Measurements from ENCODE around the gene MYPOP. TPM values are rescaled to one million over a fixed set of nuclear protein-coding genes. Genes with fewer than 3 reads are reported as not detected.
A peak's percentile ranks its signal among the peaks of the same experiment; 100 is the strongest.

Gene MYPOP
- total RNA-seq, 2 experiments from 2014 or later: 5.2 to 15.6 TPM

GRCh38 chr19:45900738-45901431 lies 1.5 kb downstream of the MYPOP start:
- H3K27ac ChIP-seq (ENCODE audit: low read depth, low read length, poor library complexity, severe bottlenecking): peak overlapping the region; percentile 29
- TF ChIP-seq CTCF (conservative IDR thresholded peaks at IDR 0.05; ENCODE audit: low read length) (no peak), EZH2phosphoT487 (IDR thresholded peaks at IDR 0.05; ENCODE audit: borderline replicate concordance, low read depth, low read length) (no peak)
- peaks cover 37% of the 10 kb centered on the region for H3K36me3 ChIP-seq (ENCODE audit: insufficient read depth, low read length)
- no peak overlapping the region for H2AFZ ChIP-seq (ENCODE audit: low read length)
- no TSS peak for BruUV-seq (replicated peaks)
- peak overlapping the region; percentile 94 for H3K4me3 ChIP-seq (ENCODE audit: low read depth, low read length, poor library complexity, severe bottlenecking)
- peak overlapping the region; percentile 81 for H3K4me2 ChIP-seq (ENCODE audit: low read length)
- intact Hi-C loops (cut with micrococcal nuclease; ENCODE audit: unreplicated experiment): no loop called here
- DNase-seq (ENCODE audit: low spot score): no peak
- POLR2A ChIA-PET: no interaction called here
- peaks cover 18% of the 10 kb centered on the region; the same call in 1 of the 2 replicates for H3K79me2 ChIP-seq (ENCODE audit: insufficient read depth, low read depth, low read length)
- CTCF ChIA-PET (ENCODE audit: unreplicated experiment): interaction anchor here (0.6 to 0.8 kb wide), 2 partner anchors 8 to 54 kb away, joined by 3 to 7 read pairs; no protein-coding TSS in a partner anchor
- H3K4me1 ChIP-seq (ENCODE audit: insufficient read depth, low read length, poor library complexity, severe bottlenecking): peaks cover 20% of the 10 kb centered on the region
- H3K9me2 ChIP-seq (ENCODE audit: insufficient read depth, low read length): no peaks in the 10 kb centered on the region
- H3K9me3 ChIP-seq (ENCODE audit: low read length): no peaks in the 10 kb centered on the region
- H4K20me1 ChIP-seq (ENCODE audit: insufficient read depth, low read length): no peaks in the 10 kb centered on the region

GRCh38 chr19:45899919-45900589 lies 2.4 kb downstream of the MYPOP start:
- no peak for DNase-seq (ENCODE audit: low spot score)
- Histone ChIP-seq H3K4me2 (ENCODE audit: low read length) (peak overlapping the region; percentile 81), H3K27ac (ENCODE audit: low read depth, low read length, poor library complexity, severe bottlenecking) (no peak overlapping the region), H3K4me1 (ENCODE audit: insufficient read depth, low read length, poor library complexity, severe bottlenecking) (peaks cover 28% of the 10 kb centered on the region), H3K9me2 (ENCODE audit: insufficient read depth, low read length) (no peaks in the 10 kb centered on the region), H3K36me3 (ENCODE audit: insufficient read depth, low read length) (peaks cover 45% of the 10 kb centered on the region), H4K20me1 (ENCODE audit: insufficient read depth, low read length) (no peaks in the 10 kb centered on the region), H3K79me2 (ENCODE audit: insufficient read depth, low read depth, low read length) (peaks cover 18% of the 10 kb centered on the region; the same call in 1 of the 2 replicates), H2AFZ (ENCODE audit: low read length) (no peak overlapping the region), H3K9me3 (ENCODE audit: low read length) (no peaks in the 10 kb centered on the region), H3K4me3 (ENCODE audit: low read depth, low read length, poor library complexity, severe bottlenecking) (peak overlapping the region; percentile 94)
- TF ChIP-seq EZH2phosphoT487 (IDR thresholded peaks at IDR 0.05; ENCODE audit: borderline replicate concordance, low read depth, low read length): no peak
- no peak for TF ChIP-seq CTCF (conservative IDR thresholded peaks at IDR 0.05; ENCODE audit: low read length)
- intact Hi-C loops (cut with micrococcal nuclease; ENCODE audit: unreplicated experiment): no loop called here
- ChIA-PET POLR2A (no interaction called here), CTCF (ENCODE audit: unreplicated experiment) (no interaction called here)
- BruUV-seq (replicated peaks): TSS peak; percentile 72

GRCh38 chr19:45899253-45899652 lies 3.2 kb downstream of the MYPOP start:
- BruUV-seq (replicated peaks): no TSS peak
- Histone ChIP-seq H4K20me1 (ENCODE audit: insufficient read depth, low read length) (no peaks in the 10 kb centered on the region), H3K27ac (ENCODE audit: low read depth, low read length, poor library complexity, severe bottlenecking) (no peak overlapping the region), H3K9me3 (ENCODE audit: low read length) (no peaks in the 10 kb centered on the region), H2AFZ (ENCODE audit: low read length) (no peak overlapping the region), H3K79me2 (ENCODE audit: insufficient read depth, low read depth, low read length) (peaks cover 18% of the 10 kb centered on the region; the same call in 1 of the 2 replicates), H3K4me1 (ENCODE audit: insufficient read depth, low read length, poor library complexity, severe bottlenecking) (peaks cover 33% of the 10 kb centered on the region), H3K4me2 (ENCODE audit: low read length) (no peak overlapping the region), H3K9me2 (ENCODE audit: insufficient read depth, low read length) (no peaks in the 10 kb centered on the region), H3K4me3 (ENCODE audit: low read depth, low read length, poor library complexity, severe bottlenecking) (no peak overlapping the region), H3K36me3 (ENCODE audit: insufficient read depth, low read length) (peaks cover 53% of the 10 kb centered on the region)
- intact Hi-C loops (cut with micrococcal nuclease; ENCODE audit: unreplicated experiment): no loop called here
- TF ChIP-seq CTCF (conservative IDR thresholded peaks at IDR 0.05; ENCODE audit: low read length) (no peak), EZH2phosphoT487 (IDR thresholded peaks at IDR 0.05; ENCODE audit: borderline replicate concordance, low read depth, low read length) (no peak)
- ChIA-PET POLR2A (no interaction called here), CTCF (ENCODE audit: unreplicated experiment) (no interaction called here)
- no peak for DNase-seq (ENCODE audit: low spot score)
